HG03108 (cell line): ENCODE data around the gene MSI2.
"Not testable (repeated sequence)": the region's sequence is repeated elsewhere in the genome, so short reads cannot be mapped to it uniquely, and the experiment has no call there.

Experiments used
- ATAC-seq: cut with Tn5 transposase; IDR thresholded peaks from one replicate; pipeline ENCODE4 v1.9.1; 2021; ENCODE audit warnings: moderate library complexity; ENCODE audit not compliant: unreplicated experiment

Gene MSI2

DNA sequence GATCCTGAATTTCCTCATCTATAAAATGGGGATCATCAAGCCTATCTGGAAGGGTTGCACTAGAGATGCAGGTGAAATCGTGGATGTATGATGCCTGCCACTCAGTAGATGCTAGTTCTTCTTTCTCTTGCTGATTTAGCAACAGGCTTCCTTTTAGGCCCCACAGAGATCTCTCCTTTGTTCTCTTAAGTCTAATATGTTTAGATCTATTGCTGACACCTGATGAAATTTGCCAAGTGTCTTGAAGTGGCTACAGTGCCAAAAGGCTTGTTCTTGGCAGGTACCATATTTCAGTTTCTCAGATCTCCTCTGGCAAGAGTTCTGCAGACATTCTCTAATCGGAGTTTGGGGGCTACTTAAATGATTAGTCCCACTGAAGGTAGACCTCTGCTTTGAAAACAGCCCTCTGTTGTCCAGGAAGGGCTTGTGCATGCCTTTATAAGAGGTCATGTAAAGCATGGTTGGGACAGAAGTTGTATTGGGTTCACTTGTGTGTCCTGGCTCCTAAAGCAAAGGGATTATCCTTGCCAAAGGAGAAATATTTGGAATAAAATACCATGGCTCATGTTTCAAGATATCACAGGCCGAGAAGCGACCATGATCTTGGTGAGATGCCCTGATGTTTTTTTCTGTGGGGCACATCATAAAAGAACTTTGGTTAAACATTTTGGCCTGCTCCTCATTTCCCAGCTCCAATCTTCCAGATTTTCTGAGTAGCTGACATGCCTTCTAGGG is 234.0 kb downstream of the MSI2 start:
- ATAC-seq, result no peak

DNA sequence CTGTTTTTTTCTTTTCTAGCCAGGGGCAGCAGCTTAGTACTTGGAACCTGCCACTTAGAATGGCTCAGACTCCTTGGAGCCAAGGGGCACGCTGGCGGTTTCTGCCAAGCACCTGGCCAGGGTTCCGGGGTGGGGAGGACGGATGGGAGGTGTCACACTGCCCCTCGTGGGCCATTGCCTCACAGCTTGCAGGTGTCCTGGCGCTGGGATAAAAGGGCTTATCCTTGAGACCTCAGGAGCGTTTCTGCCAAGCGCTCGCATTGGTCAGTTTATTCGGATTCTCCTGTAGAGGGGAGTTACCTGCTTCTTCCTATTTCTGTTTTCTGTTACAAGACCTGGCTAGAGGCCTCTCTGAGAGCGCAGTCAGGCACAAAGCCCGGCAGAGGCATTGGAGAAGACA is 234.6 kb downstream of the MSI2 start:
- no peak for ATAC-seq

DNA sequence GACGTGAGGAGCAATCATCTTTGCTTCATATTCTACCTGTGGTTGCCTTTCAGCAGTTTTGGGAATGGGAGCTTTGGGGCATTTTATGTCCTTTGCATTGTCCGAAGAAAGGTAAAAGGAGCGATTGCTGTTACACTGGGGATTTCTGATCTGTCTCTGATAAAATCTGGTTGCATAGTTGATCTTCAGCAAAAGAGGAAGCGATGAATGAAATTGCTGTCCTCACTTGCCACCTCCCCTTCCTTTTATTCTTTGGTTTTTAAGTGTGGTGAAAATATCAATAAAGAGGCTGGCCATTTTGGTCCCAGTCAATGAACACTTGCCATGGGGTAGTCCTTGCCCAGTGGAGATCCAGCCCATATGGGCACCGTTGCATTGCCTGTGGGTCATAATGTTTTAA is 236.8 kb downstream of the MSI2 start:
- ATAC-seq, result no peak

DNA sequence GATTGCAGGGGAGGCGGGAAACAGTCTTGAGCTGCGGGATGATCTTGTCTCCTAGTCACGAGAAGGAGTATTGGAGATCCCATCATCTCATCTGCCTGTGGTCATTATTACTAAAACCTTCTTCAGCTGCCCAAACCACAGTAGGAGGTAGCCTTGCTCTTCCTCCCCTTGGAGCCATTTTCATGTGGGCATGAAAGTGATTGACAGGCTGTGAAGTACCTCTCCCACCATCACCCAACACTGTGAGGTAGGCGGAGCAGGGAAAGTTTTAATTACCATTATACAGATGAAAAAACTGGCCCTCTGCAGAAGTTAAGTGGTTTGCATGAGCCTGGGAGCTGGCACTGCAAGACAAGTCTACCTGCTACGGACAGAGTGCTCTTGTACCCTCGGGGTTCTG is 237.3 kb downstream of the MSI2 start:
- ATAC-seq, result no peak

DNA sequence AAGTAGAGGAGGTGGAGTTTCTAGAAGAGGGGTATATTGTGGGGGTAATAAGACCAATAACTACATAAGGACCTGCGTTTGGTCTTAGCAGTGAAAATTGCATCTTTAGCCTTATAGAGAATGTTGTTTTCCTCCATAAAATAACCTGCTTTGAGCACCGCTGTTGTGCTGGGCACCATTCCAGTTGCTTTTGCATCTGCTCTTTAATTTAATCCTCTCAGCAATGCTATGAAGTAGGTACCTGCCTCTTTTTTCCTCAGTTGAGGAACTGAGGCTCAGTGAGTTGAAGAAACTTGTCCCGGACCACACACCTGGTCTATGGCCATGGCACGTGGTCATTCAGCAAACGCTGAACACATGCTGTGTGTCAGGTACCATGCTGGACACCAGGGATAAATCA is 238.1 kb downstream of the MSI2 start:
- no peak for ATAC-seq

DNA sequence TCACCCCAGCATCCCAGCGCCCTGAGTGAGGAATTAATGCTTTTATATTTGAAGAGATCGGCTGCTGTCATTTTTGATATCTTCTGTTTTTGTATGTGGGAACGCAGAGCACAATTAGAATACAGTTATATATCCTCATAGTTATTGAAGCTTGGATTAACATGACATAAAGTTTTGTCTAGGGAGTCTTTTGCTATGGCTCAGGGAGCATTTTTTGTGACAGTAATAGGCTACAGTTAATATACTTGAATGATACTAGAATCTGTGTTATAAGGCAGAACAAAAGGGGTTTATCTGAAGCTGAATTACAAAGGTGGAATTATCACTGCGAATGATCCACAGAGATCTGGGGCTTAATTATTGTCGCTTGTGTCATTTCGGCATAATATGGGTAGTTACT is 239.4 kb downstream of the MSI2 start:
- ATAC-seq, result no peak

DNA sequence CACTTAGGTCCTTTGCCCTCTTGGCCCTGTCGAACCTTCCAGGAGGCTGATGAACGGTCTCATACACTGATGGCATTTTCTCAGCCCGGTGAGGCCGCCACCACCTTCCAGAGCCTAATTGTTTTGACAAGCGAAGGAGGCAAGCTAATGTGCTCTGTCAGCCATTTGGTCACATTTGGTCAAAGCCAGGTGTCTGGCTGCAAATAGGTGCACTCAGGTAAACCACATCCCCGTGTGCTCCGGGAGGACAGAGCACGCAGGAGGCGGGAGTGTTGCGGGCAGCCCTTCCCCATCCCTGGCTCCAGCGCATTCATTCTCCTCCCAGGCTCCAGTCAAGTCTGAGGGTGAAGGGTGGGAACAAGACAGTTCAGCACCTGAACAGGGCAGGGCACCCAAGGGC is 240.1 kb downstream of the MSI2 start:
- ATAC-seq, result no peak

DNA sequence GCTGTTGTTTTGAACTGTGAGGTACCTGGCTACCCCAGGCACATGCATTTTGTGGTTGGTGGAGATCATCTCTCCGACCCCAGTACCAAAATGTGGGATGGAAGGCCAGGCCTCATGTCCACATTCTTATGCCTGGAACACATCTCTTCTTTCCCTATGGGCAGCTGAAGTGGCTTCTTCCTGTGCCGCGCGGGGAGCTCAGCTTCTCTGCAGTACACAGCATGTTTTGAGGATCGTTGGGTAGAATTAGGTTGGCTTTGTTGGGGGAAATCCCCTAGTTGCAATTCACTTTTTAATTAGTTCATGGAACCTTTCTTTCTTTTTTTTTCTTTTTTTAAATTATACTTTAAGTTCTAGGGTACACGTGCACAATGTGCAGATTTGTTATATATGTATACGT is 242.1 kb downstream of the MSI2 start:
- ATAC-seq, result no peak

DNA sequence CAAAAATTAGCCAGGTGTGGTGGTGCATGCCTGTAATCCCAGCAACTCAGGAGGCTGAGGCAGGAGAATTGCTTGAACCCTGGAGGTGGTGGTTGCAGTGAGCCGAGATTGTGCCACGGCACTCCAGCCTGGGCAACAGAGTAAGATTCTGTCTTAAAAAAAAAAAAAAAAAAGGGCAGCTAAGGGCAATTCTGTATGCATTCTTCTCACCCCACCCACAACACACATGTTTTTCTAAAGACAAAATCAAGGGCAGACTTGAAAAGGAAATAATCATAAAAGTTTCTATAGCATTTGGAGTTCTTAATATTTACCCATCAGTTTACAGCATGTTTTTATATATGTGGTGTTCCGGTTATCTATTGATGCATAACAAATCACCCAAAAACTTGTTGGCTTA is 242.9 kb downstream of the MSI2 start:
- not testable (repeated sequence) for ATAC-seq

DNA sequence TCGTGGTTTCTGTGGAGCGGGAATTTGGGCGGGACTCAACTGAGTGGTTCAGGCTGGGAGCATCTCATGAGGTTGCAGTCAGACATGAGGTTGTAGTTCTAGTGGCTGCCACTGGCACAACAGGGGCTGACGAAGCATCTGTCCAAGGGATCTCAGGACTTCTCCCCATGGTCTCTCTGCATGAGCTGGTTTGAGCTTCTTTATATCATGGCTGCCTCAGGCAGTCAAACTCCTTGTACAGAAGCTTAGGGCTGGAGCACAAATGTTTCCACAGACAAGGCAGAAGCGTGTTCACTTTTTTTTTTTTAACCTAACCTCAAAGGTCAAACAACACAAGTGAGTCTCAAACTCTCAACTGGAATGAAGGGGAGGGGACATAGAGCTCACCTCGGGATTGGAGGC is 243.3 kb downstream of the MSI2 start:
- ATAC-seq, result no peak

DNA sequence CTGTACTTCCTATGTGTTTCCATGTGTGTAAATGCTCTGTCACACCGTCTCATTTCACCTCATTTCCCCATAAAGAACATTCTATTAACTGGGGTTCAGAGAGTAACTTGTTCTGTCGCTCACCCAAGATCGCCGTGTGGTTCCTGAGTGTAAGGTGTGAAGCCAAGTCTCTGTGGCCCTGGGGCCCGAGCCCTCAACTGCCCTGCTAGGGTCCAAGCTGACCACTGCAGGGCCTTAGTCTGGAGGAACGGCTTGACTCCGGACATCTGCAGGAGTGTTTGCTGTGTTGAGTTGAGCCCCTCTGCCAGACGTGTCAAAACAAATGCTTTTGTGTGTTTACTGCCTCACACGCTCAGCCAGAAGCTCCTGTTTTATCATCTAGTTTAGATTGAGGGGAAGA is 244.7 kb downstream of the MSI2 start:
- ATAC-seq, result no peak

DNA sequence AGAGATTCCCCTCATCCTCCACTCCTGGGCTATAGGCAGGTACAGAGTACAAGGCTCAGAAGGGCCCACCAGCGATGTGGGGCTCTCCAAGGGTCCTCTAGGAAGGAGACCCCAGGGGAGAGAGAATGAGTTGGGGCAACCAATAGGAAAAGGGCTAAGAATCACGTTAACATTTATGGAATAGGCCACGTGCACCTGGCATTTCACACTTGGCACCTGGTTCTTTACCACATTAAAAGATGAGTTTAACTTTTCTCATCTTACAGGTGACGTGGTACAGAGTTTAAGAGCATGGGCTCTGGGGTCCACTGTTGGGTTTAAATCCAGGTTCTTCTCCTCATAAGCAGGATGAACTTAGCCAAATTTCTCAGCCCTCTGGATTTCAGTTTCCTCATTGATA is 245.7 kb downstream of the MSI2 start:
- no peak for ATAC-seq

DNA sequence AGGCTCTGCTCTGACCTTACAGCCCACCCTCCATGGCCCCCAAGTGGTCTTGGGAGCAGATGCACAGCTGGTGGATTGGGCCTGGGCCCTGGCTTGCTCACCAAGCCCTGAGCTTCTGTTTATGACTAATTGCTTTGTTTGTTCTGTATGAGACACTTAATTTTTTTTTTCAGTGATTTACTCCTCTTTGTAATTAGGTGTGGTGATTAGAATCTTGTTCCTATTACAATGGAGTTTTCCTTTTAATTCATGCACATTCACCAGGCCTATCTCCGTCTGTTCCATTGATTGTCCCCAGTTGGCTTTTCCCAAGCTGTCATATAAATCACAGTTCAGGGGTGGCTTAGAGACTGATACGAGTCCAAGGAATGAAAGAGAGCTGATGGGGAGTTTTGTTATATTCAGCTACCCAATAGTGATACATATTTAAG is 246.5 kb downstream of the MSI2 start:
- no peak for ATAC-seq

DNA sequence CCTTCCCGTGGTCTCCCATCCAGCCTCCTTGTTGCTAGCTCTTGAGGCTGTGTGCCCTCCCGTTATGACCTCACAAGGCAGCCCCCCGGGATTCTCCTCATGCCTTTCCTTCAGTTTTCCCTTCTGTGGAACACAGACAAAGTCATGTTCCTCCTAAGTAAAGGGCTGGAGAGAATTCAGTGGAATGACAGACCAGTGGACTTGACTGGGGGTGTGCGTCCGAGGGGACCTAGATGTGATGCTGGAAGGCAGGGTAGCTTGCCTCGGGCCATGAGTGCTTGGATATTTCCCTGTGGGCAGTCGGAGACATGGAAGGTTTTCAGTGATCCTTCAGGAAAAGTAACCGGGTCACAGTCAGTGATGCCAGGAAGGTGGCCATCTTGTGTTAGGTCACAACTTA is 247.9 kb downstream of the MSI2 start:
- ATAC-seq, result no peak

DNA sequence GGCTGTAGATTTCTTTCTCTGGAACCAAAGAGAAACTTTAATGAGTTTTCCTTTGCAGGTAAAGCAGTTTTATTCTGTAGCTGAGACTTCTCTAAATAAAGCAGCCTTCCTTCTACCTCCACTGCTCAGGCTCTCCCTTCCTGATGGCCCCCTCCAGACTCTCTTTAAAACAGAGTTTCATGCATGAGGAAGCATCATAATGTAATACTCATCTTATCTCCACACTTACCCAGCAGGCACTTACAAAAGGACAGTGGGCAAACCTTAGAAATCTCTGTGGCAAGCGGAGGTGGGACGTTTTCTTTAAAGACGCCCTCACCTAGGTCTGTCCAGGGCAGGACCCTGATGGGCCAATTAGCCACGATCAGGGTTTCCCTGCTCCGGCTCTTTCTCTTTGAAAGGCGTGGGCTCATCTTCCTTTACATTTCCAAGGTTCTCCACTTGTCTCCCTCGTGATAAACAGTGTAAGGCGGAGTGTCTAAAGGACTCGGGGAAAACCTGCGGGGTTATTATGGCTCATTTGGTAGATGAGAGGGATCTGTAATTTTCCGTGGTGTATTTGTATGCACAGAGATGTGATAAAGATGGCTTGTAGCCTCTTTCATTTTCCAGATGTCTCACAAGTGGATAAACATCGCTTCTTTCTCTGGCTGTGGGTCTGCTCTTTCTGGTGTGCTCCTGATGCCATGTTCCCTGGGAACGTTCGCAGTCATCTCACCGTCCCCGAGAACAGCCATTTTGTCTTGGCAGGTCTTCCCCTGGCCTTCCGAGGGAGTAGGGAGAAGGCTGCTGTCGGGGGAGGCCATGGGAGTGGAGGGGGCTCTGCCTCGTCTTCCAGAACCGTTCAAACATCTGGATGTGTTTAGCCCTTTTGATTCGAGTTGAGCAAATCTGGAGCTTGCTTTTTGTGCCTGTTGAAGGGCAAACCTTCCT is 249.8 kb downstream of the MSI2 start:
- ATAC-seq, result no peak

DNA sequence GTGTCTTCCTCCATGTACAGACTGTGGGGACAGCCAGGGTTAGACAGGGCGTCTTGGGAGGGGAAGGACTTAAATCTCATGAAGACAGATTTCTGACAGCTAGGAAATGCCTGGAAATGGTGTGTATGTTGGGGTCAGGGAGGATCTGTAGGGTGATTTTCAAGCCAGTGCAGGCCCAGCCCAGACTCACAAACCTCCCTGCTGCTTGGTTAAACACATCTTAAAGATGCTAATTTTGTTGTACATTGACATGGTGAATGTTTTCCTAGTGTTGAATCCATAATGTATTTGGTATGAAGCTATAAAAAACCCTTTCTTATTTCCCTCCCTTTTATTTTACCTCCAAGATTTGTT is 250.4 kb downstream of the MSI2 start:
- no peak for ATAC-seq

DNA sequence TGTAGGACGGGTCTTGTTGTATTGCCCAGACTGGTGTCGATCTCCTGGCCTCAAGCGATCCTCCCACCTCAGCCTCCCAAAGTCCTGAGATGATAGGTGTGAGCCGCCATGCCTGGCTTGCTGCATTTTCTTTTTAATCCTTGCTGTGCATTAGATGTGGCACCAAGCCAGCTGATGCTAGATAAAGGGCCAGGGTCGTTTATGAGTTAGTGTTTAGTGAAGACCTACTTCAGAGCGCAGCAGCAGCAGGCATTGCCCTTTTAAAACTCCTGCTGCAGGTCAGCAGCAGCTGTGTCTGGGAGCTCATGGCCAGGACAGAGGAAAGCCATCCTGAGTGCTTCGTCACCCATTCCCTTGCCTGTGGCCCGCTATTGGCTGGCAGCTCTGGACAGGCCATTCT is 251.5 kb downstream of the MSI2 start:
- ATAC-seq, result no peak

DNA sequence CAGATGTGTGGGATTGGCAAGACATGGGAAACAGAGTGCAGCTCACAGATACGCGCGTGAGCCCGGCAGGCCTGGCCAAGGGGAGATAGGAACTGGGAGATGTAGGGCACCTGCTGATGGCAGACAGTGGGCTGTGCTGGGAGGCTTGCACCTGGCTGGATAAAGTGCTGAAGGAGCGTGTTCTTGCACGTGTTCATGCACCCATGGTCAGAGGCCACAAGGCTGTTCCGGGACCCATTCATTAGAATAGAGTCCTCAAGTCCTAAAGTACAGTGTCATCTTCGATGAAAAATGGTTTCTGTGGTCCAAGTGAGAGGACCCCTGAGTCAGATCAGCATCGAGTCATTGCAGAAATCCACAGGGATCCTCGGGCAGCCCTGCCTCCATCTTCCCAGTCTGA is 252.3 kb downstream of the MSI2 start:
- no peak for ATAC-seq

DNA sequence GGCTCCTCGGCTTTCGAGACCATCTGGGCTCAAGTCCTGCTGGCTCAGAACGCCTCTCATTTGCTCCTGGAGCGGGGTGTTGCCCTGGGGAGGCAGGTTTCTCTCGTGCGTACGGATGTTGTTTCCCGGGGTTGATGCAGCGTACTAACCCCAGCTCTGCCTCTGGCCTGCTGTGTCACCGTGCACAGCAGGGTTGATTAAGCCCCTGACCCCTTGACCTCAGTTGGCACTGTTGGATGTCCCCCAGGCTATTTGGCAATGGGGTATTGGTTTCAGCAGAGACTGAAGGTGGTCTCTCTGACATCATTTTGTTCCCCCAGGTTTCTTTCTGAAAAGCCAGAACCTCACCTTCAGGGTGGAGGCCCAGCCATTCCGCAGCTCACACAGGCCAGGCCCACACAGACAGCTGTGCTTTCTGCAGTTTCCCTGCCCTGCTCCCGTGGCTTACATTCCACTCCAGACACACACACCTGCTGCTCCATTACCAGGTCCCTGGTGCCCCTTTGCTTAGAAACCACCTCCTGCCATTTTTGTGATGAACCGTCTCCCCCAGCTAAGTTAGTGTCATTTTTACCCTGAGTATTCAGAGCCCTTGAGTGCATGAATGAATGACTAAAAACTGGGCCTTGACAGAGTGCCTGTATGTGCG is 255.3 kb downstream of the MSI2 start:
- ATAC-seq, result no peak

DNA sequence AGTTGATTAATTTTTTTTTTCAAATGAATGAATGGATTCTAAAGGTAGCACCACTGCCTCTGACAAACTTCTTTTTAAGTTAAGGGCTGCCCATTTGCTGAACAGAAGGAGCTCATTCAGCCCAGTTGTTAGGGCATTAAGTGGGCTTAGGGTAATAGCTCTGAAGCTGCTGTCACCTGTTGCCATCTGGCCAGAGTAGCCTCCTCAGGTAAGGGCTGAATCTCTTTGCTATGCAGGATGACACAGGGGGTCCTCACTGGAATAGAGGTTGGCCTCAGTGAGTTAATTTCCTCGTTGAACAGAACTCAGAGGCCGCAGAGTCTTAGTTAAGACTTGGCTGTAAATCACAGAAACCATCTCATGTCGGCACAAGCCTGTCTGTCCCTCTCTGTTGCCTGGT is 255.9 kb downstream of the MSI2 start:
- no peak for ATAC-seq

DNA sequence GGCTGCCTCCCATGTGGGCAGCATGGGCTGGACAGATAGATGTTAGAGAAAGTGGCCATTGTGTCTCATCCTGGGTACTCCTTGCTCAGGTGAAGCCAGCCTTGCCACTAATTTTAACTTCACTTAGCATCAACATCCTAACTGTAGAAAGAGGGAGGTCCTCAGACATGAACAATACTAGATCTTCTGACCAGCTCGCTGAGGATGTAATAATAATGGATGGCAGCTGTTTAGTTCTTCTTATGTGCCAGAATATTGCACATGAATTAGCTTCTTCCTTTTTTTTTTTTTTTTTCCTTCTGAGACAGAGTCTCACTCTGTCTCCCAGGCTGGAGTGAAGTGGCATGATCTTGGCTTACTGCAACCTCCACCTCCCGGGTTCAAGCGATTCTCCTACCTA is 256.4 kb downstream of the MSI2 start:
- ATAC-seq, result no peak

DNA sequence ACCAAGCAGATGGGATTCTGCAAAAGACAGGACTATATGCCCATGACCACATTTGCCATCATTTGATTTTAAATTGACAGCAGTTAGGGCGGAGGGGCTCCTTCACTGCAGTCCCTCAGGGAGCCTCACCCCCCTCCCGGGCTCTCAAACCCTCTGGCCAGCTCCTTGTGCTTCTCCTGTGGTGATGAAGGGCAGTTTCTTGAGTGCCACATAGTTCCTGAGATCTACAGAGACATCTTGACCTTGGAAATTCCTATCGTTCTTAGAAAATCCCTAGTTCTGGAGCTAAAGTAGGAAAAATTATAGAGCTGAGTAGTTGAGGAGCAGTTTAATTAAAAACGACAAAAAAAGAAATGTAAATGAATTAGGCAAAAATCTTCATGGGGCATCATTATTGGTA is 257.2 kb downstream of the MSI2 start:
- no peak for ATAC-seq
